Suprapubic skin (tissue), 4 donors: ENCODE results near the gene GGT7. TPM values are rescaled to one million over a fixed set of nuclear protein-coding genes. Genes with fewer than 3 reads are reported as not detected.

Source experiments
- DNase-seq, 2 donors: peaks; one replicate each; pipeline ENCODE4 v3.0.0-alpha.2; 2019; ENCODE audit warnings: low spot score in 2 of 2
- H3K27ac ChIP-seq: fragments of 200-600 bp; sonication (generic); one replicate; pipeline ENCODE4 v1.5.1; 2019
- H3K27me3 ChIP-seq: fragments of 200-600 bp; sonication (generic); one replicate; pipeline ENCODE4 v1.5.1; 2019
- H3K36me3 ChIP-seq: fragments of 200-600 bp; sonication (generic); one replicate; pipeline ENCODE4 v1.5.1; 2019
- H3K4me1 ChIP-seq: fragments of 200-600 bp; sonication (generic); one replicate; pipeline ENCODE4 v1.5.1; 2019
- H3K4me3 ChIP-seq: fragments of 200-600 bp; sonication (generic); one replicate; pipeline ENCODE4 v1.5.1; 2019; ENCODE audit warnings: mild to moderate bottlenecking
- H3K9me3 ChIP-seq: fragments of 200-600 bp; sonication (generic); one replicate; pipeline ENCODE4 v1.5.1; 2019
- CTCF ChIP-seq, 2 donors: fragments of 200-600 bp in 1 of 2; fragments of 450-650 bp in 1 of 2; sonication (generic) in 1 of 2; IDR thresholded peaks; one replicate each; pipeline ENCODE4 v1.5.1; 2016 to 2019; ENCODE audit warnings: antibody characterized with exemption in 2 of 2, mild to moderate bottlenecking in 1 of 2, moderate library complexity in 1 of 2
- EP300 ChIP-seq: sonication (generic); formaldehyde crosslinking; IDR thresholded peaks from one replicate; pipeline ENCODE4 v1.6.1; 2017; ENCODE audit warnings: antibody characterized with exemption
- POLR2A ChIP-seq, 2 donors: fragments of 450-650 bp; IDR thresholded peaks; one replicate each; pipeline ENCODE4 v1.6.1; 2017; ENCODE audit warnings: antibody characterized with exemption in 2 of 2, mild to moderate bottlenecking in 2 of 2, moderate library complexity in 2 of 2
- POLR2AphosphoS5 ChIP-seq, 3 donors: sonication (generic); formaldehyde crosslinking; IDR thresholded peaks; one replicate each; pipeline ENCODE4 v1.6.1; 2017; ENCODE audit warnings: antibody characterized with exemption in 3 of 3
- WGBS: methylation state at CpG from one replicate; pipeline ENCODE4 v1.1.5; 2018; 5-methylcytosine and 5-hydroxymethylcytosine counted together
- total RNA-seq, 4 donors: library from RNA; depleted of rRNA; stranded (reverse); fragments of >200 nt; gene quantifications; one replicate each; pipeline ENCODE4 v1.1.0, GENCODE V29; 2016

The GGT7 gene
- total RNA-seq, 4 donors from 2014 or later, result 4.3 to 13.1 (median 11.1) TPM

GRCh38 chr20:34888468-34888867, 15.8 kb upstream of the GGT7 start:
- Histone ChIP-seq H3K9me3 (no peaks in the 10 kb centered on the region), H3K4me3 (no peak overlapping the region), H3K36me3 (peaks cover 22% of the 10 kb centered on the region), H3K4me1 (peaks cover 7% of the 10 kb centered on the region), H3K27ac (no peak overlapping the region), H3K27me3 (no peaks in the 10 kb centered on the region)
- TF ChIP-seq POLR2AphosphoS5 (IDR thresholded peaks at IDR 0.05) (no peak), EP300 (no peak), POLR2A (IDR thresholded peaks at IDR 0.05) (no peak), CTCF (IDR thresholded peaks at IDR 0.05) (no peak)
- 81% methylated on average over 1 of the region's 1 CpG for WGBS
- no peak for DNase-seq

GRCh38 chr20:34887023-34887422, 14.4 kb upstream of the GGT7 start:
- Histone ChIP-seq H3K27me3 (no peaks in the 10 kb centered on the region), H3K36me3 (peaks cover 27% of the 10 kb centered on the region), H3K4me1 (peaks cover 7% of the 10 kb centered on the region), H3K9me3 (no peaks in the 10 kb centered on the region), H3K27ac (no peak overlapping the region), H3K4me3 (no peak overlapping the region)
- TF ChIP-seq CTCF (IDR thresholded peaks at IDR 0.05), result no peak
- TF ChIP-seq EP300, result no peak
- no peak for TF ChIP-seq POLR2A (IDR thresholded peaks at IDR 0.05)
- DNase-seq, result no peak
- 46% methylated on average over 3 of the region's 3 CpGs for WGBS

DNA sequence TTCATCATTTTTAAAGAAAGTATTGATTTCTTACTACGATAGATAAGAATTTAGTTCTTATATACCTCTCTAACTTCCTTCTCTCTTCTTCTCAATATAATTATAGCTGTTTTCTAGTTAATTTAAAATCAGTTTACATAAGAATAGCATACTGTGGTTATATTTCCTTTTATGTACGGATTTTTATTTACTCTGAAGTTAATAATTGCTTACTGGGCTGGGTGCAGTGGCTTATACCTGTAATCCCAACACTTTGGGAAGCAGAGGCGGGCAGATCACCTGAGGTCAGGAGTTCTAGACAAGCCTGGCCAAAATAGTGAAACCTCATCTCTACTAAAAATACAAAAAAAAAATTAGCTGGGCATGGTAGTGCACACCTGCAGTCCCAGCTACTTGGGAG, 13.5 kb upstream of the GGT7 start:
- DNase-seq, result no peak
- Histone ChIP-seq H3K27me3 (no peaks in the 10 kb centered on the region), H3K9me3 (no peaks in the 10 kb centered on the region), H3K27ac (no peak overlapping the region), H3K36me3 (peaks cover 27% of the 10 kb centered on the region), H3K4me1 (peaks cover 2% of the 10 kb centered on the region), H3K4me3 (no peak overlapping the region)
- 95% methylated on average over 3 of the region's 3 CpGs for WGBS
- TF ChIP-seq CTCF (IDR thresholded peaks at IDR 0.05) (no peak), EP300 (no peak)

- Histone ChIP-seq H3K27ac (no peak overlapping the region), H3K4me1 (peaks cover 10% of the 10 kb centered on the region)
- WGBS, result 77% methylated on average over 1 of the region's 1 CpG
Observed at GRCh38 chr20:34884260-34884659, 11.6 kb upstream of the GGT7 start.

DNA sequence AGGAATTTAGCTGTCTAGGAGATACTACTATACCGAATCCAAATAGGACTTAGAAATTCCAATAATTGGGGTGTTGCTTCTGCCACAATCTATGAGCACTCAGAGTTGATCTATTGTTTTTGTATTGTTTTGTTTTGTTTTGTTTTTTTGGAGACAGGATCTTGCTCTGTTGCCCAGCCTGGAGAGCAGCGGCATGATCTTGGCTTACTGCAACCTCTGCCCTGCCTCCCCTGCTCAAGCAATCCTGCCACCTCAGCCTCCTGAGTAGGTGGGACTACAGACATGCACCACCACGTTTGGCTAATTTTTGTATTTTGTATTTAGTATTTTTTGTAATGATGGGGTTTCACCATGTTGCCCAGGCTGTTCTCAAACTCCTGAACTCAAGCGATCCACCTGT, 11.2 kb upstream of the GGT7 start:
- peaks cover 11% of the 10 kb centered on the region for H3K4me1 ChIP-seq
- H3K36me3 ChIP-seq, result peaks cover 27% of the 10 kb centered on the region

More at GRCh38 chr20:34884260-34884659, 11.6 kb upstream of the GGT7 start:
- no peak for TF ChIP-seq POLR2AphosphoS5 (IDR thresholded peaks at IDR 0.05)
- no peak for TF ChIP-seq EP300
- TF ChIP-seq CTCF (IDR thresholded peaks at IDR 0.05), result no peak
- no peak for TF ChIP-seq POLR2A (IDR thresholded peaks at IDR 0.05)
- no peak for DNase-seq
- no peak overlapping the region for H3K4me3 ChIP-seq
- no peaks in the 10 kb centered on the region for H3K27me3 ChIP-seq
- peaks cover 27% of the 10 kb centered on the region for H3K36me3 ChIP-seq
- H3K9me3 ChIP-seq, result no peaks in the 10 kb centered on the region

More for the DNA sequence above, 11.2 kb upstream of the GGT7 start:
- DNase-seq, result no peak
- Histone ChIP-seq H3K9me3 (no peaks in the 10 kb centered on the region), H3K4me3 (no peak overlapping the region), H3K27ac (no peak overlapping the region), H3K27me3 (no peaks in the 10 kb centered on the region)
- TF ChIP-seq POLR2A (IDR thresholded peaks at IDR 0.05) (no peak), EP300 (no peak), CTCF (IDR thresholded peaks at IDR 0.05) (no peak), POLR2AphosphoS5 (IDR thresholded peaks at IDR 0.05) (no peak)
- 87% methylated on average over 4 of the region's 4 CpGs for WGBS
